ENCODE data around the gene ULBP1.
"Not testable (repeated sequence)": the region's sequence is repeated elsewhere in the genome, so short reads cannot be mapped to it uniquely, and the experiment has no call there.

Gene ULBP1

GRCh38 chr6:149954328-149954983 lies 9.3 kb upstream of the ULBP1 start:
- not testable (repeated sequence) for FAIRE-seq

GRCh38 chr6:149954984-149955653 lies 8.6 kb upstream of the ULBP1 start:
- not testable (repeated sequence) for FAIRE-seq

- not testable (repeated sequence) for FAIRE-seq
Measured at GRCh38 chr6:149955654-149956317, 8.0 kb upstream of the ULBP1 start.

- FAIRE-seq = not testable (repeated sequence)
Measured at GRCh38 chr6:149958124-149958523, 5.6 kb upstream of the ULBP1 start.

GRCh38 chr6:149959806-149960205 lies 3.9 kb upstream of the ULBP1 start:
- FAIRE-seq = not testable (repeated sequence)

- no peak for FAIRE-seq
Measured at GRCh38 chr6:149960488-149960887, 3.3 kb upstream of the ULBP1 start.

GRCh38 chr6:149961728-149962425 lies 1.9 kb upstream of the ULBP1 start:
- FAIRE-seq = no peak

GRCh38 chr6:149962461-149963211 lies 1.1 kb upstream of the ULBP1 start:
- FAIRE-seq = no peak

- FAIRE-seq = no peak
Measured at GRCh38 chr6:149963212-149963461, 606 bp upstream of the ULBP1 start.

GRCh38 chr6:149964308-149965193 lies 808 bp downstream of the ULBP1 start:
- no peak for FAIRE-seq

- FAIRE-seq = no peak
Measured at GRCh38 chr6:149965194-149966020, 1.7 kb downstream of the ULBP1 start.

- FAIRE-seq = not testable (repeated sequence)
Measured at GRCh38 chr6:149966319-149966718, 2.6 kb downstream of the ULBP1 start.

- no peak for FAIRE-seq
Measured at GRCh38 chr6:149967591-149967990, 3.8 kb downstream of the ULBP1 start.

GRCh38 chr6:149967999-149968398 lies 4.3 kb downstream of the ULBP1 start:
- not testable (repeated sequence) for FAIRE-seq

- FAIRE-seq = not testable (repeated sequence)
Measured at GRCh38 chr6:149968909-149969308, 5.2 kb downstream of the ULBP1 start.

- no peak for FAIRE-seq
Measured at GRCh38 chr6:149969635-149970034, 5.9 kb downstream of the ULBP1 start.

- FAIRE-seq = not testable (repeated sequence)
Measured at GRCh38 chr6:149974394-149974793, 10.7 kb downstream of the ULBP1 start.

- FAIRE-seq = no peak
Measured at GRCh38 chr6:149974825-149975224, 11.1 kb downstream of the ULBP1 start.

GRCh38 chr6:149975400-149975799 lies 11.7 kb downstream of the ULBP1 start:
- FAIRE-seq = no peak

- no peak for FAIRE-seq
Measured at GRCh38 chr6:149977221-149977620, 13.5 kb downstream of the ULBP1 start.

- FAIRE-seq = no peak
Measured at GRCh38 chr6:149978610-149979009, 14.9 kb downstream of the ULBP1 start.
